SK-MEL-5 (cell line): ENCODE results near the gene CXCL10. TPM values are rescaled to one million over a fixed set of nuclear protein-coding genes. Genes with fewer than 3 reads are reported as not detected.
"Not testable (repeated sequence)": the region's sequence is repeated elsewhere in the genome, so short reads cannot be mapped to it uniquely, and the experiment has no call there.

ENCODE experiments used
- DNase-seq: peaks from one replicate; pipeline ENCODE4 v3.0.0-alpha.2; 2016; ENCODE audit warnings: low read depth, low spot score
- in situ Hi-C: cut with HindIII; loops from 2 replicates; pipeline ENCODE4 v1.10.0; 2016; ENCODE audit warnings: low sequenced_read_pairs, high pct_unique_total_duplicates, low pct_unique_long_range_greater_than_20kb
- total RNA-seq: library from RNA; depleted of rRNA; stranded (reverse); fragments of >200 nt; shearing (Covaris generic); gene quantifications from 2 replicates; pipeline ENCODE4 v1.2.3, GENCODE V29; 2014; rRNA removed

Gene CXCL10
- total RNA-seq, 1 experiment from 2014 or later, result not detected

- no peak for DNase-seq
- in situ Hi-C loops, result no loop called here
Measured at GRCh38 chr4:76003620-76004019, 19.7 kb downstream of the CXCL10 start.

DNA sequence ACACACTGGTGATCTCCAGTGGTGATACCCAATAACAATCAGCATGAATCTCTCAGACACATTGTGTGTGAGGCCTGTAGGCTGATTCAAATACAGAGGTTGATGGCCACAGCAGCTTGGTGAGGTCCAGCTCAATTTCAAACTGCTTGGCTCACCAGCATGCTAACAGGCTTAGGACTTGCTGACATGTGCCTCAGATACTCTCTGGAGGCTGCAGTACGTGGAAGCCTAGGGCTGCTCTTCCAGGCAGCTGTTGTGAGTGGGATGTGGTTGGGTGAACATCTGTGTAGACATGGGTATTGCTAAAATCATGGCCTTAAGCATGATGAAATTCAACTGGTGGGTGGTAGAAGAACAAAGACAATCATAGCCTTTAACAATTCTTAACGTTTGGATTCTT lies 20.3 kb downstream of the CXCL10 start:
- DNase-seq, result no peak
- in situ Hi-C loops, result no loop called here

DNA sequence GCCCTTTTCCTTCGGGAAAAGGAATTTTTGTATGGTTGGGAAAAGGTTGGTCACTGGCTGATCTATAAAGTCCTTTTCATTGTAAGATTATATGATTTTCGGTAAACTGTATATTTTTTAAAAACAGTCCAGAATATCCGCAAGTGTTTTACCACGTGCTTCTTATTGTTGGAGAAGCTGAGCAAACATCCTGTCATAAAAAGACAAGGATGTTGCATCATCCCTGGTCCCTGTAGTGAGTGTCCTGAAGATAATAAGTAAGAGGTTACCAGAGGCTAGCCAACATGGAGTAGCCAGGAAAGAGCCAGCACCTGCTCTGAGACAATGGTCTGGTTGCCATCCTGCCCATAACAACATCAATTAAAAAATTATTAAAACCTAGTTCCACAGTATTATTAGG lies 21.1 kb downstream of the CXCL10 start:
- DNase-seq, result no peak
- in situ Hi-C loops, result no loop called here

DNA sequence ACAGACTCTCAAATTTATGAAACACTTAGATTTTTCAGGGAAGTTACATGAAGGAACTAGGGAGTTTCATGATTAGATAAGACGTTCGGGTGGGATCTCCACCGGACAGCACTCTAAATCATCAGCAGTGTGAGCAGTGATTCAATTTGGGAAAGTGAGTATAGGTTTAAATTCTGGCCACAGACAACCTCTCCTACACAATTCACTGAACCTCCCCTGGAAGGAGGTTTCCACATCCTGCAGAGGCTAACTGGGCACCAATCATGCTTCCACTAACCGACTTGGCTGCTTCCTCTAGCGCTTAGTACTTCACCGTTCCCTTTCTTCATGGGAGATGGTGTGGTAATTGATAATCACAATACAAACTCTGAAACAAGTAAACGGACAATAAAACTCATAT lies 21.6 kb downstream of the CXCL10 start:
- DNase-seq, result no peak
- in situ Hi-C loops, result no loop called here

GRCh38 chr4:76000279-76000678 lies 23.0 kb downstream of the CXCL10 start:
- in situ Hi-C loops, result no loop called here
- DNase-seq, result no peak

- in situ Hi-C loops, DNase-seq: not testable (repeated sequence)
Measured at GRCh38 chr4:75998525-75999147, 24.7 kb downstream of the CXCL10 start.

DNA sequence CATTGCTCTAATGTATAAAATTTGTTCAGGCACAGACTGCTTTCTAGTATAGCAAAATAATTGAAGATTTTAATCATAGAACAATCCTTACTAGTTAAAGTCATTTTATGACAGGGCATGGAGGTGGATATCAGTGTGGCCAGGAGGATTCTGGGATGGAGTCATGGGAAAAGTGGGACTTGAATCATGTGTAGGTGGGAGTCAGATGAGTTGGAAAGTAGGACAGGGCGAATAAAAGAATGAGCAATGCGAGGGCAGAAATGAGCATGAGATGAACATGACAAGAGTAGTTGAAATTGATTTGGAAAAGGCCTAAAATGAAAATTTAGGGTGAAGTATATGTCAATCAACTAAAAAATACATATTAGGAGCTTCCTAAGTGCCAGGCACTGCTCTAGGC lies 25.4 kb downstream of the CXCL10 start:
- in situ Hi-C loops, result no loop called here
- DNase-seq, result no peak

GRCh38 chr4:75997081-75997480 lies 26.2 kb downstream of the CXCL10 start:
- no peak for DNase-seq
- in situ Hi-C loops, result no loop called here

GRCh38 chr4:75995727-75996126 lies 27.6 kb downstream of the CXCL10 start:
- peak; percentile 67 for DNase-seq
- in situ Hi-C loops, result no loop called here

DNA sequence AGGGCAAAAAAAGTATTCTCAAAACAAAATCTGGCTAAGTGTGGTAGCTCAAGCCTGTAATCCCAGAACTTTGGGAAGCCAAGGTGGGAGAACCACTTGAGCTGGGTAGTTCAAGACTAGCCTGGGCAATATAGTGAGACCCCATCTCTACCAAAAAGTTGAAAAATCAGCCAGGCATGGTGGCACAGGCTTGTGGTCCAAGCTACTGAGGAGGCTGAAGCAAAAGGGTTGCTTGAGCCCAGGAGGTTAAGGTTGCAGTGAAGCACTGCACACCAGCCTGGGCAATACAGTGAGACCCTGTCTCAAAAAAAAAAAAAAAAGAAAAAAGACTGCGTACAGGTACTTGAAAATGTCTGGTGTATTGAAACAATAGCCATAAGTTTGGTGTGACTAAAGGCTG lies 30.8 kb downstream of the CXCL10 start:
- DNase-seq, result no peak
- in situ Hi-C loops, result no loop called here

- no peak for DNase-seq
- in situ Hi-C loops, result no loop called here
Measured at GRCh38 chr4:75989846-75990528, 33.3 kb downstream of the CXCL10 start.

DNA sequence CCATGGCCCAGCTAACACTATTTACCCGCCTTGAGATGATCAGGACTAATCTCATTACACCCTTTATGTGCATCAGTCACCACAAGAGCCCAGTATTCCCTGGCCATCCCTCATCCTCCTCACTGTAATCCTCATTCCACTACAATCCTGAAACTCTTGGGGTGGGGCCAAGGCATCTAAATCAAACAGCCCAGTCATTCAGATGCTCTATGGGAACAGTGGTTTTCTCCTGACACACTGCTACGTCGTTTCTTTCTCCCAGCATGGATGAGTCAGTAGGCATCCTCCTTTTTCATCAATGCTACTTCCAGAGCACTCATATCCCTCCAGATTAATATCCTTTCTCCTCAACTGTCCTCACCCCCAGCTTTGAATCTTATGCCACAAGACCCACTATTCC lies 38.2 kb downstream of the CXCL10 start:
- in situ Hi-C loops, result no loop called here
- DNase-seq, result no peak

- DNase-seq, result no peak
- in situ Hi-C loops, result no loop called here
Measured at GRCh38 chr4:75980576-75980975, 42.7 kb downstream of the CXCL10 start.

- in situ Hi-C loops, result no loop called here
- DNase-seq, result no peak
Measured at GRCh38 chr4:75976177-75976576, 47.1 kb downstream of the CXCL10 start.

- no peak for DNase-seq
- in situ Hi-C loops, result no loop called here
Measured at GRCh38 chr4:75973766-75974165, 49.5 kb downstream of the CXCL10 start.

Other genes with a start within 250 kb of the CXCL10 start
- gene PPEF2, start 121.0 kb downstream of the CXCL10 start, total RNA-seq, result not detected in 2 replicates
- gene NAAA, start 82.5 kb downstream of the CXCL10 start, total RNA-seq, result 0.16 and 0.80 TPM in 2 replicates
- 42.6 and 44.0 TPM in 2 replicates for gene SDAD1, start 32.6 kb downstream of the CXCL10 start, total RNA-seq
- 0.13 and 0.21 TPM in 2 replicates for gene CXCL9, start 16.0 kb downstream of the CXCL10 start, total RNA-seq
- 0.26 TPM in 1 of 2 replicates, not detected in the other for gene CXCL11, start 12.6 kb upstream of the CXCL10 start, total RNA-seq
- gene ART3, start 51.2 kb upstream of the CXCL10 start, total RNA-seq, result 8.5 and 9.7 TPM in 2 replicates
- gene NUP54, start 124.9 kb upstream of the CXCL10 start, total RNA-seq, result 32.0 and 36.2 TPM in 2 replicates
- gene SCARB2, start 190.3 kb upstream of the CXCL10 start, total RNA-seq, result 225 and 226 TPM in 2 replicates
- 0.16 and 1.4 TPM in 2 replicates for gene FAM47E, start 228.2 kb upstream of the CXCL10 start, total RNA-seq